Panc1 (cell line): Measurements from ENCODE around the gene SMIM35. TPM values are rescaled to one million over a fixed set of nuclear protein-coding genes. Genes with fewer than 3 reads are reported as not detected.

Experiments used
- ATAC-seq: fragments of 200-7000 bp; cut with Tn5 transposase; 2 replicates; pipeline ENCODE4 v1.9.1; 2020; ENCODE audit warnings: mild to moderate bottlenecking, moderate library complexity
- BruUV-seq: library from RNA; stranded (reverse); fragments of 400-500 nt; replicated peaks from 2 replicates; lab custom pipeline; 2021; lab: Mats Ljungman, UMichigan
- CTCF ChIA-PET: fragments of 300-600 bp; sonication (Branson Sonifier 250); formaldehyde crosslinking; loops from one replicate; lab custom pipeline; 2022; ENCODE audit warnings: antibody characterized with exemption; lab: Charles Lee
- POLR2A ChIA-PET: fragments of 300-600 bp; sonication (Branson Sonifier 250); formaldehyde crosslinking; loops from one replicate; lab custom pipeline; 2022; ENCODE audit warnings: antibody characterized with exemption; lab: Charles Lee
- DNase-seq: peaks from one replicate; pipeline ENCODE4 v3.0.0-alpha.2; 2010; ENCODE audit warnings: low read depth, low spot score
- H3K27ac ChIP-seq: 2 replicates; pipeline ENCODE4 v1.5.1; 2011; ENCODE audit warnings: mild to moderate bottlenecking, low read length, inconsistent platforms
- H3K27me3 ChIP-seq: fragments of 200-500 bp; sonication (Bioruptor generic); 2 replicates; pipeline ENCODE4 v1.6.0; 2014; ENCODE audit warnings: low read length, inconsistent platforms; ENCODE audit not compliant: control insufficient read depth, insufficient read depth
- H3K36me3 ChIP-seq: fragments of 200-500 bp; sonication (Bioruptor generic); 2 replicates; pipeline ENCODE4 v1.5.1; 2014; ENCODE audit warnings: inconsistent platforms, mild to moderate bottlenecking, low read length, moderate library complexity; ENCODE audit not compliant: control insufficient read depth, insufficient read depth
- H3K4me1 ChIP-seq: 2 replicates; pipeline ENCODE4 v1.5.1; 2011; ENCODE audit warnings: inconsistent platforms, mild to moderate bottlenecking, low read length, moderate library complexity; ENCODE audit not compliant: control insufficient read depth, insufficient read depth
- H3K4me3 ChIP-seq, 2 experiments: 2 replicates each; pipeline ENCODE4 v1.5.1; 2011 to 2012; ENCODE audit warnings: low read depth in 2 of 2, low read length in 2 of 2, mild to moderate bottlenecking in 2 of 2, inconsistent platforms in 1 of 2, moderate library complexity in 1 of 2
- H3K9me3 ChIP-seq: fragments of 200-500 bp; sonication (Bioruptor generic); 2 replicates; pipeline ENCODE4 v1.5.1; 2014; ENCODE audit warnings: low read depth, mild to moderate bottlenecking, inconsistent platforms, low read length, moderate library complexity; ENCODE audit not compliant: control insufficient read depth, insufficient read depth
- CTCF ChIP-seq: fragments of 450-650 bp; IDR thresholded peaks from 2 replicates; pipeline ENCODE4 v1.5.1; 2017; ENCODE audit warnings: mild to moderate bottlenecking
- POLR2AphosphoS5 ChIP-seq: IDR thresholded peaks from 2 replicates; pipeline ENCODE4 v1.6.1; 2012; ENCODE audit warnings: mild to moderate bottlenecking, low read depth, low read length, moderate library complexity
- REST ChIP-seq, 2 experiments: IDR thresholded peaks; 2 replicates each; pipeline ENCODE4 v1.6.1; 2011 to 2012; ENCODE audit warnings: low read depth in 2 of 2, control low read depth in 1 of 2, low read length in 1 of 2, mild to moderate bottlenecking in 1 of 2, moderate library complexity in 1 of 2; ENCODE audit not compliant: insufficient read depth in 1 of 2
- SIN3A ChIP-seq: IDR thresholded peaks from 2 replicates; pipeline ENCODE4 v1.6.1; 2012; ENCODE audit warnings: low read depth, mild to moderate bottlenecking, low read length, moderate library complexity, borderline replicate concordance; ENCODE audit not compliant: insufficient read depth
- TCF7L2 ChIP-seq: IDR thresholded peaks from 2 replicates; pipeline ENCODE4 v1.6.1; 2011; ENCODE audit warnings: mild to moderate bottlenecking, low read depth, low read length, inconsistent platforms
- in situ Hi-C: cut with HindIII; loops from 2 replicates; pipeline ENCODE4 v1.10.0; 2016; ENCODE audit warnings: low sequenced_read_pairs, low pct_unique_long_range_greater_than_20kb
- intact Hi-C: fragments of 100-400 bp; cut with micrococcal nuclease; formaldehyde crosslinking; loops from one replicate; pipeline ENCODE4 v1.10.0; 2022; ENCODE audit not compliant: unreplicated experiment
- total RNA-seq: library from RNA; stranded (reverse); gene quantifications from one replicate; pipeline ENCODE4 v1.2.1, GENCODE V29; 2021; ENCODE audit not compliant: unreplicated experiment

Gene SMIM35
- total RNA-seq, 1 experiment from 2014 or later = not detected

- peaks cover 2% of the 10 kb centered on the region; the same call in 1 of the 2 replicates for H3K9me3 ChIP-seq
- CTCF ChIA-PET = no interaction called here
- POLR2A ChIA-PET = no interaction called here
- no peaks in the 10 kb centered on the region for H3K4me1 ChIP-seq
- H3K27me3 ChIP-seq = peaks cover 10% of the 10 kb centered on the region
- ATAC-seq (no peak), DNase-seq (no peak)
- H3K36me3 ChIP-seq = no peaks in the 10 kb centered on the region
- no peak for TF ChIP-seq SIN3A
- no peak for TF ChIP-seq REST (IDR thresholded peaks at IDR 0.05; ENCODE audit: insufficient read depth in 1 of 2, low read depth in 2 of 2, low read length in 1 of 2)
- TF ChIP-seq CTCF = no peak
- no peak for TF ChIP-seq POLR2AphosphoS5
- no peak for TF ChIP-seq TCF7L2
- in situ Hi-C loops (no loop called here), intact Hi-C loops (no loop called here)
- no peak overlapping the region for H3K27ac ChIP-seq
- BruUV-seq = no TSS peak
- no peak overlapping the region for H3K4me3 ChIP-seq
Measured at GRCh38 chr11:118084247-118084646, 2.5 kb downstream of the SMIM35 start.

- ChIA-PET CTCF (interaction anchor here (0.6 kb wide), 2 partner anchors 29 to 1512 kb away, joined by 3 read pairs; no protein-coding TSS in a partner anchor), POLR2A (no interaction called here)
- H3K36me3 ChIP-seq = no peaks in the 10 kb centered on the region
- in situ Hi-C loops (no loop called here), intact Hi-C loops (no loop called here)
- no TSS peak for BruUV-seq
- DNase-seq (no peak), ATAC-seq (no peak)
- H3K4me1 ChIP-seq = no peaks in the 10 kb centered on the region
- H3K4me3 ChIP-seq = no peak overlapping the region
- H3K27ac ChIP-seq = no peak overlapping the region
- no peaks in the 10 kb centered on the region; the same call in 1 of the 2 replicates for H3K9me3 ChIP-seq
- H3K27me3 ChIP-seq = peaks cover 10% of the 10 kb centered on the region
- TF ChIP-seq SIN3A = no peak
- no peak for TF ChIP-seq CTCF
- no peak for TF ChIP-seq REST (IDR thresholded peaks at IDR 0.05; ENCODE audit: insufficient read depth in 1 of 2, low read depth in 2 of 2, low read length in 1 of 2)
Measured at GRCh38 chr11:118082880-118083552, 3.7 kb downstream of the SMIM35 start.
